Measurements from ENCODE around the gene RGPD6. TPM values are rescaled to one million over a fixed set of nuclear protein-coding genes. Genes with fewer than 3 reads are reported as not detected.
"Not testable (repeated sequence)": the region's sequence is repeated elsewhere in the genome, so short reads cannot be mapped to it uniquely, and the experiment has no call there.

RGPD6 gene
- total RNA-seq = 26.9 TPM
- long read RNA-seq, partial matches to known transcripts = 2 of 5 reads
- long read RNA-seq, other reads (novel, unspliced or antisense) = 3 of 5 reads

DNA sequence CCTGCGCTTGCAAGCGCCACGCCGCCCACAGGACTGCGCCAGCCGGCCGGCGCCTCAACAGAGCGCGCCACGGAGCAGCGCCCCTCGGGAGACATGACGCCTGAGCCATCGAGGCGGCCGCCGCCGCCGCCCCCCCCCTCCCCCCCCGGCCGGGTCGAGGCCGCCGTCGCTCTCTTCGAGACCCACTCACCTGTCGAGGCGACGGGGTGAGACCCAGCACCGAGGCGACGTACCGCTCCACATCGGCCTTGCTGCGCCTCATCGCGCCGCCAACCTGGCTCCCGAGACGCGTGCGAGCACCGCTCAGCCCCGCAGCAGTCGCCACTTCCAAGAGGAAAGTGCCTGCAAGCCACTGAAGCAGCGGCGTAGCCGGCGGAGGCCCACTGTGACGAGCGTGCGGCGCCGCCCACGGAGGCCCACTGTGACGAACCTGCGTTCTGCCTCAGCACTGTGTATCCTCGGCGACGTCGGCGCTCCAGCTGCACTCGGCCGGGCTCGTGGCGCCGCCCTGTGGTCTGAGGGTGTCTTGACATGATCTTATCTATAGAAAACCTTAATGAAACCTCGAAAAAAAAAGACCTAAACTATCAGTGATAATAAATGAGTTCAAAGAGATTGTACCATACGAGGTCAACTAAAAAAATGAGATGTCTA is at the start of gene RGPD6:
Gene RGPD6 (minus strand): TSS at position 460 of the 654 bp plus-strand sequence. CDS start 198 bp downstream, at position 262.
- DNase-seq (ENCODE audit: low spot score) = not testable (repeated sequence)

GRCh38 chr2:110619326-110619939 is 42.4 kb upstream of the RGPD6 start:
- DNase-seq (ENCODE audit: low spot score) = not testable (repeated sequence)

DNA sequence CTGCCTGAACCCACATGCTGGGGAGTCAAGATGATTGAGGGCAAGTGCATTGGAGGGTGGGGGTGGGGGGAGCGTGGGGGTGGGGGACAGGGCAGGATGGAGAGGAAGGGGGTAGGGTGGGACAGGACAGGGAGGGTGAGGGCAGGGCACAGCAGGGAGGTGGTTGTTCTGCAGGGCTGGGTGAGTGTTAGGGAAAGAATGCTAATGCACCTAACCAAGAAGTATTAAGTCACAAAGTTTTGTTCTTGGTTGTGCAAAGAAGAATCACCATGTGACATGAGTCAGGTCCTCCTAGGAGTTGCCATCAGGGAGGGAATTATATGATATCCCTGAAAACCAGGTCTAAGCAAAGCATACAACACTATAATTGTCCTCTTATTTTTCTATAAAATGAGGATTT is 36.9 kb upstream of the RGPD6 start:
- not testable (repeated sequence) for DNase-seq (ENCODE audit: low spot score)

DNA sequence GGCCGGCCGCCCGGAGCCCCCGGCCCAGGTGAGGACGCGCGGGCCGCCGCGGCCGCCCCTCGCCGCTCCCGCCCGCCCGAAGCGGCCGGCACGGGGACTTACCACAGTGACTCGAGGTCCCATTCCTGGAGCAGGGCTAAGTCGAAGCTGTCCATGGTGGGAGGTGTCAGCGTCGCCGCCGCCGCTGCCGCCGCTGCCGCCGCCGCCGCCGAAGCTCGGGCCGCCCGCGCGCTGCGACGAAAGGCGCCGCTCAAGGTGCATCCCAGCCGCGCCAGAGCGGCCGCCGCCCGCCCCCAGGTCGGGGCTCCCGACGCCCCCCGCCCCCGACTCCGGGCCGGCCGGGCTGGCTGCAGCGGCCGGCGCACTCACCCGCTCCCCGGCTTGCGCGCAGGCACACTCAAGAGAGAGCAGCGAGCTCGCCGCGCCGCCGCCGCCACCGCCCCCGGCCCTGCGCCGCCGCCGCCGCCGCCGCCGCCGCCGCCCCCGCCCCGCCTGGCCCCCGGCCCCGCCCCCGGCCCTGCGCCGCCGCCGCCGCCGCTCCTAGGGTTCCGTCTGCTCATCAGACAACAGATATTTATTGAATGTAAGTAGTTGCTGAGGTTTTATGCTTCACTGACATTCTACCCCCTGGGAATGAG is 33.7 kb upstream of the RGPD6 start:
- DNase-seq (ENCODE audit: low spot score) = not testable (repeated sequence)

DNA sequence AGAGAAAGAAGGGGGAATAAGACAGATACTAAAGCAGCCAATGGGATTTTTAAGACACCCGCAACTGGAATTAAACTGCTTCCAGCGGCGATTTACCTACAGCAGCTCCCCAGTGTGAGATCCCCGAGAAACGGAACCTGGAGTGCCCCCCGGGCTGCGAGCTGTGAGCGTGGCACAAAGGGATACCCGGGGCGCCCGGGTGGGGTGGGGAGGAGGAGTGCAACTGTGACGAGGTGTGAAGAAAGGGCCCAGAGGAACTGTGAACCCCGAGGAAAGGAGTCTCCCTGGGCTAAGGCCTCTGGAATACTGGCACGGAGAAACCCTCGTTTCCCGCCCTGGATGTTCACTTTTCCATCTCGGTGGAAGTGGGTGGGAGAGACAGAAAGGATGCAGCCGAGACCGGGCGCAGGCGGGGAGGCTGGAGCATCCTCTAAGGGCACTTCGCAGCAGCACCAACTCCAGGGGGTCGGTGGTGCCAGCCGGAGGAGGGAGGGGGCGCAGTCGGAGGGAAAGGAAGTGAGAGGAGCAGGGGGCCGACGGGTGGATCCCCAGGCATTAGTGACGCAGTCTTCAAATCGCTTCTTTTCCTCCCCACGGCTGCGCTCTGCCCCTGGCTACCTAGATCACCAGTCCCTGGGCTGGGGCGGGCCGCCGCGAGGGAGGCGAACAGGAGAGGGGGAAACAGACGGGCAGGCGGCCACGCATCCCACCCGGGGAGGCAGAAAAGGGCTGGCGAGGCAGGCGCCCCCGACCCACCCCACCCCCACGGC is 33.0 kb upstream of the RGPD6 start:
- DNase-seq (ENCODE audit: low spot score) = not testable (repeated sequence)

GRCh38 chr2:110608788-110609502 is 31.9 kb upstream of the RGPD6 start:
- not testable (repeated sequence) for DNase-seq (ENCODE audit: low spot score)

GRCh38 chr2:110605057-110605456 is 28.0 kb upstream of the RGPD6 start:
- not testable (repeated sequence) for DNase-seq (ENCODE audit: low spot score)

- DNase-seq (ENCODE audit: low spot score) = not testable (repeated sequence)
Observed at GRCh38 chr2:110603917-110604591, 27.0 kb upstream of the RGPD6 start.

DNA sequence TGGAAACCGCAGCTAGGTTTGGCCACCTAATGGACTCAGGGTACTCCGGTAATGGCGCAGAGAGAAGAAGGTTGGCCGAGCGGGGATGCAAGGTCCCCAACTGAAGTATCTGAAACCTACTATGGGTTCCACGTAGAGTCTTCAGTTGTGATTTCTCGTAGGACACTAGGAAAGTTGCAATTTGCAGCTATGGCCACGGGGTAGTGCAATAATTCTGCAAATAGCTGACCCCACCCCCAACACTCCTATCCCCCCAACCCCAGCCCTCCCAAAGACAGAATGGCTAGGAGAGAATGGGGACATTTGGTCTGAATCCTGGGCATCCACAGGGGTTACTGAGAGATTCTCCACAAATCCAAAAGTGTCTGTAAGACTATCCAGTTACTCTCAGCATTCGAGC is 25.1 kb upstream of the RGPD6 start:
- DNase-seq (ENCODE audit: low spot score) = not testable (repeated sequence)

- DNase-seq (ENCODE audit: low spot score) = not testable (repeated sequence)
Observed at GRCh38 chr2:110591973-110592372, 15.0 kb upstream of the RGPD6 start.

DNA sequence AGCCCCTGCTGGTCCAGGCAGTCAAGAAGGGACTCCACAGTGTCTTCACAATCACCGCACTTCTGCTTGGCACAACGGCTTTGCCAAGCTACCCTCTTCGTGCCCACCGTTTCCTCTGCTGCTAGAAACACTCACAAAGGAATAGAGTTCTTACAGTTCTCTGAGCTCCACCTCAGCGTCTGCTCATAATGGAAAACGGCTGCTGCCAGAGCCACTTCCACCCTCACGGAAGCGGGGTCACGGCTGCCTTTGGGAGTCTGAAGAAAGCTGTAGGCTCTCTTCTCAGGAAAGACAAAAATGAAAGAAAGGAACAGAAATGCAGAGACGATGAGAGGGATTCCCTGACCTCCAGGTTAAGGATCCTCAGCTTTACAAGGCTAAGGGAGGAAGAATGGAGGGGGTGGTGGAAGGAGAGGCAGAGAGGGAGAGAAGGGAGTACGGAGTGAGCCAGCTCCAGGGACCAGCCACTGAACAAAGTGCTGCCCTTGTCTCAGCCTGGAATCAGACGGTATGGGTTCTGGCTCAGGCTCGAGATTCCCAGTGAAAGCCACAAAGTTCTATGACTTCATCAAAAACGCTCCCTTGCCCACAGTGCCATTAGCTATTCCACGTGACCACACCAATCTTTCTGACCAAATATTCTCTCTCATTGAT is 12.8 kb upstream of the RGPD6 start:
- DNase-seq (ENCODE audit: low spot score) = not testable (repeated sequence)

DNA sequence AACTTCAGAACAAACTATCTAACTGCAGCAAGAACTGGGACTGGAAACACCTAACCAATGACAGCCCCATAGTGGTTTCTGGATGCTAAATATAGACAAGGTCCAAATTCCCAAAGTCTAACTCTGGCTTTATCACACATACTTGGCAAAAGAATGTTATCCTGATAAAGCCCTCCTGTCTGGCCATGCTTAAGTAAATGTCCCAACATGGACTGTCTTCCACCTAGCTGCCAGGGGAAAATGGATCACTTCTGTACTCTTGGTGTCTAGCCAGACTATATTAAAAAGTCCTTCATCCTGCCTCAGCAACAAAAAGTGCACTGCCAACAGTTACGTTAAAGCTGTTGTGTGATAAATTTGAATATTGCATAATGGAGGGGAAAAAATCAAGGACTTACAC is 11.5 kb upstream of the RGPD6 start:
- DNase-seq (ENCODE audit: low spot score) = not testable (repeated sequence)

DNA sequence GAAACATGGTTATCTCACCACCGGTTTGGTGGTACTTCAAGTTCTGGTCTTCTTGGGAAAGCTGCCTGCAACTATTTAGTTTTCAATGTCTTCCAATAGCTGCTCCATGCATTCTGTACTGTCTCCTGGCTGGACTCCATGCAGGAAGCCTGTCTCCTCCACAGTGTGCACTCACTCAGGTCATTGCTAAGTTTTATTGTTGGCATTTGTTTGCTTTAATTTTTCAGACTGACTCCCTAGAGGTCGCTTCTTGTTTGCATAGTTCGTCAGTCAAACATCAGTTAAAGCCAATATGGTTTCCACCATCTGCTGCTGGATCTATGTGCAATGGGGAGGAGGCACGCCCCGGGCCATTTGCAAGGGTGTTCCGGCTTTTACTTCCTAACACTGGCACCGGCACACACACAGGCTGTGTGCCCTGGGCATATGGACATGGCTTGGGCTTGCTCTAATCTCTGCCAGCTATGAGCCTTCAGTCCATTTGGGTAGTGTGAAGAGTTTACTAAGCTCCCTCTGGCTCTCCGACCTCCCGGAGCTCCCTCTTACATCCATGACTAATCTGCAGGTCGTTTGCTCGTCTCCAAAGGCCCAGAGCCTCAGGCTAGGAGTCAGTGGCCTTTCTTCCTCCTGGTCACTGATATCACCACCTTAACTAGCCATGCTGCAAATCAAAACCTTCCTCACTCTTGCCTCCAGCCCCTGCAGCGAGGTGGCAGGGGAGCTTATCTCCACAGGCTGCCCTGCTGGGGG is 2.4 kb upstream of the RGPD6 start:
- not testable (repeated sequence) for DNase-seq (ENCODE audit: low spot score)

GRCh38 chr2:110578429-110578828 is 1.4 kb upstream of the RGPD6 start:
- not testable (repeated sequence) for DNase-seq (ENCODE audit: low spot score)

GRCh38 chr2:110499755-110500377 is 77.2 kb downstream of the RGPD6 start:
- DNase-seq (ENCODE audit: low spot score) = not testable (repeated sequence)

DNA sequence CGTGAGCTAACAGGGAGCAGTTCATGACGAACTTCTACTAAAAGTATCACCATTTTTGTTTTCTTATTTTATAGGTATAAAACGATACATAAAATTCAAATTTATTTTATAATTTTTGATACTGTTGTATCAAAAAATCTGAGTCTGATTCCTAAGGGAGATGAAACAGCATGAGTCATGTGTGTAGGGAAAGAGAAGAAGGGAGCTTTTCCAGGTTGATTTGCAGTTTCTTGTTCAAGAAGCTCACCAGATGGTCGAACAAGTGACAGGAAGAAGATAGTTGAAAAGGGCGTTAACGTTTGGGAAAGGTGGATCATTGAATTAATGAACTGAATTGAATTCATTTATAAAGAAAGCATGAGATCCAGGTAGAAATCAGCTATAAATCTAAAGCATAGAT is 81.0 kb downstream of the RGPD6 start:
- not testable (repeated sequence) for DNase-seq (ENCODE audit: low spot score)

DNA sequence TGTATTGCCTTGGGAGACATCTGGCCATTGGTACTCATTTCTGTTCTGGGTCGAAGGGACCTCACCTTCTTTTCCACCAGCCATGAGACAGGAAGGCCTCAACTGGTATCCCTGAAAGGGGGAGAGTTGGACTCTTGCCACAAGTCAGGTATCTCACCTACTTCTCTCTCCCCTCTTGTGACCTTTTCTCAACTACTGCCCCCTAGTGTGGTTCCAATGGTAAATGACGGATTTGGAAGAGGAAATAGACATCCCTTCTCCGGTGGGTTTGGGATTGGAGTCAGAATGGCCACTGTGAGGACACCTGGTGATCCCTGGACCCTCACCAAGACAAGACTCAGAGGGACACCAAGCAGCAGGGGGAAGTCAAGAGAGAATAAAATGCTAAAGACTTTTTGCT is 82.5 kb downstream of the RGPD6 start:
- DNase-seq (ENCODE audit: low spot score) = not testable (repeated sequence)

DNA sequence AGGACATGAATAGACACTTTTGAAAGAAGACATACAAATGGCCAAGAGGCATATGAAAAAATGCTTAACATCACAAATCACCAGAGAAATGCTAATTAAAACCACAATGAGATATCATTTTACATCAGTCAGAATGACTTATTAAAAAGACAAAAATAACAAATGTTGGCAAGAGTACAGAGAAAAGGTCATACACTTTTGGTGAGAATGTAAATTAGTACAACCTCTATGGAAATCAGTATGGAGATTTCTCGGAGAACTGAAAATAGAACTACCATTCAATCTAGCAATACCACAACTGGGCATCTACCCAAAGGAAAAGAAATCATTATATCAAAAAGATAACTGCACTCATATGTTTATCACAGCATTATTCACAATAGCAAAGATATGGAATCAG is 88.0 kb downstream of the RGPD6 start:
- DNase-seq (ENCODE audit: low spot score) = not testable (repeated sequence)
